Measurements from ENCODE around the gene COL13A1. TPM values are rescaled to one million over a fixed set of nuclear protein-coding genes. Genes with fewer than 3 reads are reported as not detected.

The COL13A1 gene
- total and polyA plus RNA-seq, 2 of the 8 experiments (the other 6 are each of a cell fraction or from before 2014, with no cell fraction given): 2.6 to 5.2 TPM

GRCh38 chr10:69913606-69914382 is 112.1 kb downstream of the COL13A1 start:
- H2BK120ac ChIP-seq (replicated peaks; ENCODE audit: low read depth, low read length): no peak overlapping the region
- no peak overlapping the region for H2BK12ac ChIP-seq (ENCODE audit: low read depth, low read length)
- no peaks in the 10 kb centered on the region for H4K20me1 ChIP-seq (replicated peaks in 1 of 2; ENCODE audit: control insufficient read depth in 1 of 2, insufficient read depth in 2 of 2, low read length in 2 of 2)
- H4K5ac ChIP-seq (ENCODE audit: insufficient read length, low read depth, low read length): no peak overlapping the region
- no peak overlapping the region for H3K56ac ChIP-seq (replicated peaks; ENCODE audit: insufficient read length, low read depth, low read length)
- no peak overlapping the region for H2AK5ac ChIP-seq (ENCODE audit: low read depth, low read length)
- H2BK5ac ChIP-seq (ENCODE audit: low read depth, low read length): no peak overlapping the region
- POLR2A ChIA-PET (ENCODE audit: partially characterized antibody): interaction anchor here (0.7 to 1.0 kb wide), 4 partner anchors 9 to 171 kb away, joined by 3 to 4 read pairs (median 4); no protein-coding TSS in a partner anchor
- H3K4ac ChIP-seq (replicated peaks; ENCODE audit: insufficient read length, low read depth, low read length): no peak overlapping the region
- no peak overlapping the region for H3K27ac ChIP-seq (ENCODE audit: low read depth, low read length)
- H3K9ac ChIP-seq (replicated peaks in 1 of 4; ENCODE audit: extremely low read depth in 1 of 4, low read depth in 3 of 4, low read length in 3 of 4): no peak overlapping the region
- H3K79me1 ChIP-seq (ENCODE audit: low read depth, low read length): no peaks in the 10 kb centered on the region
- 87% methylated on average over 8 of the region's 13 CpGs; no CpG with 5 or more reads in 1 of the 2 experiments for WGBS, 2 experiments (ENCODE audit: extremely low coverage in 1 of 2, insufficient coverage in 1 of 2, insufficient read length in 1 of 2, insufficient replicate concordance in 2 of 2, low coverage in 1 of 2, low lambda C conversion rate in 2 of 2, missing lambda C conversion rate in 1 of 2)
- DNase-seq (ENCODE audit: low read depth in 1 of 2, low spot score in 2 of 2) (no peak), FAIRE-seq (no peak)
- peak overlapping the region; percentile 26 for H4K91ac ChIP-seq (replicated peaks; ENCODE audit: insufficient read length, low read length)
- CTCF ChIA-PET (ENCODE audit: partially characterized antibody): interaction anchor here (0.8 to 14.1 kb wide), 67 partner anchors 9 to 311 kb away, joined by 3 to 321 read pairs (median 10); partner anchors contain the start of gene FAM241B
- no peak overlapping the region for H3K4me3 ChIP-seq (ENCODE audit: extremely low read depth in 1 of 4, insufficient read depth in 2 of 4, low read depth in 3 of 4, low read length in 4 of 4)
- H4K8ac ChIP-seq (ENCODE audit: extremely low read depth, insufficient read depth, low read length): no peak overlapping the region
- peaks cover 0 to 5% (median 2%) of the 10 kb centered on the region in 4 experiments; a peak in 4 of 7 replicates for H3K4me1 ChIP-seq (replicated peaks in 1 of 4; ENCODE audit: control insufficient read depth in 3 of 4, insufficient read depth in 4 of 4, low read length in 3 of 4)
- no peaks in the 10 kb centered on the region for H3K23me2 ChIP-seq (ENCODE audit: low read depth, low read length)
- H3K79me2 ChIP-seq (ENCODE audit: control insufficient read depth in 1 of 2, insufficient read depth in 2 of 2, low read length in 2 of 2): no peaks in the 10 kb centered on the region
- no peak overlapping the region for H3K23ac ChIP-seq (ENCODE audit: insufficient read length)
- 0 out of 2 replicates have a peak overlapping the region, but pooled peaks have one; percentile 34 for H2BK15ac ChIP-seq (ENCODE audit: low read length)
- H3K18ac ChIP-seq (ENCODE audit: extremely low read depth, low read length): 0 out of 2 replicates have a peak overlapping the region, but pooled peaks have one; percentile 27
- no peaks in the 10 kb centered on the region for H3K9me3 ChIP-seq (ENCODE audit: insufficient read depth in 2 of 2, low read depth in 1 of 2, low read length in 1 of 2)
- TF ChIP-seq TAF7 (optimal IDR thresholded peaks at IDR 0.05; ENCODE audit: borderline replicate concordance, low read depth, low read length) (no peak), KDM1A (IDR thresholded peaks at IDR 0.05; ENCODE audit: borderline replicate concordance, low read length) (no peak), POU5F1 (IDR thresholded peaks at IDR 0.05; ENCODE audit: low read depth, low read length) (no peak), SIN3A (conservative IDR thresholded peaks at IDR 0.05 in 1 of 2, IDR thresholded peaks at IDR 0.05 in 1 of 2; ENCODE audit: low read depth in 1 of 2, low read length in 2 of 2) (no peak)
- no peaks in the 10 kb centered on the region for H3K36me3 ChIP-seq (ENCODE audit: control insufficient read depth in 2 of 4, insufficient read depth in 4 of 4, low read length in 3 of 4)
- no peak overlapping the region for H2AFZ ChIP-seq (ENCODE audit: low read length)
- H3K4me2 ChIP-seq (ENCODE audit: insufficient read depth in 1 of 2, low read depth in 2 of 2, low read length in 2 of 2): no peak overlapping the region
- no peak overlapping the region for H2BK20ac ChIP-seq (ENCODE audit: low read length)
- no peak overlapping the region for H3K14ac ChIP-seq (ENCODE audit: insufficient read length)
- peaks cover 0 to 3% (median 0%) of the 10 kb centered on the region in 4 experiments; a peak in 2 of 7 replicates for H3K27me3 ChIP-seq (replicated peaks in 1 of 4; ENCODE audit: control insufficient read depth in 3 of 4, extremely low read depth in 1 of 4, insufficient read depth in 3 of 4, low read length in 3 of 4)

All from H1 (cell line).